GM13976 (cell line): Measurements from ENCODE around the gene STAC2.

Experiments
- DNase-seq: peaks from one replicate; pipeline ENCODE4 v3.0.0; 2012; ENCODE audit warnings: low spot score
- in situ Hi-C: fragments of 300-500 bp; cut with MboI; formaldehyde crosslinking; loops from one replicate; pipeline ENCODE4 v1.12.0; 2022; ENCODE audit warnings: low sequenced_read_pairs, mixed read lengths, inconsistent platforms; ENCODE audit not compliant: unreplicated experiment
- TF ChIP-seq, protein P1 (sequence below): IDR thresholded peaks from 2 replicates; pipeline ENCODE4 v1.5.1; 2012; ENCODE audit warnings: borderline replicate concordance, mild to moderate bottlenecking; ENCODE audit not compliant: insufficient read depth; ENCODE audit errors: extremely low read depth, missing control alignments, control extremely low read depth

Gene STAC2

DNA sequence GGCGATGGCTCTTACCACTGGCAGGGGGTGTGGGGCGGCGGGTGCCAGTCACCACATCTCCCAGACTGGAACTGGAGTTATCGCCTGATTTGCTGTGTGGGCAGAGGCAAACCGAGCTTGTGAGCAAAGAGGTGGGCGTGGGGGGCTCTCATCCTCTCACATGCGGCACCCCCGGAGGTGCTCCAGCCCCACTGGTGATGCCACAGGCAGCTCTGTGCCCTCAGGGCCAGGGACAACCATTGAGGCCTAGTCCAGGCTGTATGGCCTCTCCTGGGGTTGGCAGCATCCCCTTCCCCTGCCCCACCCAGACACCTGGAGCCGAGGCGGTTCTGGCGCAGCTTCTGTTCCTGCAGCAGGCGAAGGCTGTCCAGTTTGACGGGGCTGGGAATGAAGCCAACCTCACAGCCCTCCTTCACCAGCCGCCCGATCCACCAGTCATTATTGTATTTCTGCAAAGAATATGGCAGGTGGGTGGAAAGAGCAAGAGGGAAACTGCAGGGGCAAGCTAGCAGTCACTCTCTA, 39.2 kb downstream of the STAC2 start:
- in situ Hi-C loops = no loop called here
- DNase-seq = no peak
- TF ChIP-seq, protein P1, sequence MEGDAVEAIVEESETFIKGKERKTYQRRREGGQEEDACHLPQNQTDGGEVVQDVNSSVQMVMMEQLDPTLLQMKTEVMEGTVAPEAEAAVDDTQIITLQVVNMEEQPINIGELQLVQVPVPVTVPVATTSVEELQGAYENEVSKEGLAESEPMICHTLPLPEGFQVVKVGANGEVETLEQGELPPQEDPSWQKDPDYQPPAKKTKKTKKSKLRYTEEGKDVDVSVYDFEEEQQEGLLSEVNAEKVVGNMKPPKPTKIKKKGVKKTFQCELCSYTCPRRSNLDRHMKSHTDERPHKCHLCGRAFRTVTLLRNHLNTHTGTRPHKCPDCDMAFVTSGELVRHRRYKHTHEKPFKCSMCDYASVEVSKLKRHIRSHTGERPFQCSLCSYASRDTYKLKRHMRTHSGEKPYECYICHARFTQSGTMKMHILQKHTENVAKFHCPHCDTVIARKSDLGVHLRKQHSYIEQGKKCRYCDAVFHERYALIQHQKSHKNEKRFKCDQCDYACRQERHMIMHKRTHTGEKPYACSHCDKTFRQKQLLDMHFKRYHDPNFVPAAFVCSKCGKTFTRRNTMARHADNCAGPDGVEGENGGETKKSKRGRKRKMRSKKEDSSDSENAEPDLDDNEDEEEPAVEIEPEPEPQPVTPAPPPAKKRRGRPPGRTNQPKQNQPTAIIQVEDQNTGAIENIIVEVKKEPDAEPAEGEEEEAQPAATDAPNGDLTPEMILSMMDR = no peak

DNA sequence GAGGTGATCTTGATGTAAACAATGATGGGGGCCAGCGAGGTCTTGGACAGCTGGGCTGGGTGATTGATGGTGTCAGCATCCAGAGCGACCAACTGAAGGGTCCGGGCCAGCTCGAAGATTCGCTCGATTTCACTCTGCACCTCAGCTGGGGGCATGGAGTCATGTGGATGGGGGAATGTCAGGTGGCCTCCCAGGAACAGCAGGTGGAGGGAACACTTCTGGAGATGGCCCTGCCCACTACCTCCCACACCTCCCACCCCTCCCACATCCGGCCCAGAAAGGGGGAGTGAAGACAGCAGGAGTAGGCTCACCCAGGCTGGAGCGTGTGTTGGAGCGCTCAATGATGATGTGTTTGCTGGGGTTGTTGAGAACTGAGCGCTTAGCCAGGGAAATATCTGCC, 42.0 kb downstream of the STAC2 start:
- no peak for DNase-seq
- TF ChIP-seq, protein P1 = no peak
- in situ Hi-C loops = no loop called here

DNA sequence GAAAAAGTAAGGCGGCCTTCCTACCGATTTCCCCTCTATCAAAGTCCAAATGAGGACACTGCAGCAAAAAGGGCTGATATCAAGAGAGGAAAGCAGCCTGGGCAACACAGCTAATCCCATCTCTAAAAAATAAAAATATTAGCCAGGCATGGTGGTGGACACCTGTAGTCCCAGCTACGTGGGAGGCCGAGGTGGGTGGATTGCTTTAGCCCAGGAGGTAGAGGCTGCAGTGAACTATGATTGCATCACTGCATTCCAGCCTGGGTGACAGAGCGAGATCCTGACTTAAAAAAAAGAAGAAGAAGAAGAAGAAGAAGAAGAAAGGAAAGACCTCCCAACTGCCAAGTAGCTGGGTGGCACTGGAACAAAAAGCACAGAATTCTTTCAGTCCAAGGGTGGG, 42.7 kb downstream of the STAC2 start:
- TF ChIP-seq, protein P1 = no peak
- in situ Hi-C loops = no loop called here
- no peak for DNase-seq

DNA sequence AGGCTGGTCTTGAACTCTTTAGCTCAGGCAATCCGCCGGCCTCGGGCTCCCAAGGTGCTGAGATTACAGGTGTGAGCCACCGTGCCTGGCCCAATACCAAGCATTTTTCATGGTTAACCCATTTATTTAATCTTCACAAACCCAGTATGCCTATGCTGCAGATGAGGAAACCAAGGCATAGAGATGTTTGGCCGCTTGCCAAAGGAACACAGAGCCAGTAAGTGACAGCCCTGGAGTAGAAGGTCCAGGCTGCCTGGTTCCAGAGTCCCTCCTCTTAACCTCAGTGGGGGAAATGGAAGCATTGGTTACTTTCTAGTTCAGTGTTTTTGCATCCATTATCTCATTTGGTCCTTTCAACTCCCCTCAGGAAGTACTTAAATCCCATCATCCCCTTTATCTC, 44.4 kb downstream of the STAC2 start:
- TF ChIP-seq, protein P1 = no peak
- in situ Hi-C loops = no loop called here

DNA sequence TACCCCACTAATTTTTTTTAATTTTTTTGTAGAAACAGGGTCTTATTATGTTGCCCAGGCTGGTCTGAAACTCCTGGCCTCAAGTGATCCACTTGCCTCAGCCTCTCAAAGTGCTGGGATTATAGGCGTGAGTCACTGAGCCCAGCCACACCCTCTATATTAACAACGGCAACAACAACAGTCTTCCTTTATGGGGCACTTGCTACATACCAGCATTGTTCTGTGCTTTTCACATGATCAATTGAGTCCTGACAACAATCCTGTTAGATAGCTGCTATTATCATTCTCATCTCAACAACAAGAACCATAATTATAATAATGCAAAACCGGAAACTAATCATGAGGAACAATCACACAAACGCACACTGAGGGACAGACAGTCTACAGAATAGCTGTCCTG, 47.2 kb downstream of the STAC2 start:
- in situ Hi-C loops = no loop called here
- TF ChIP-seq, protein P1 = no peak
- DNase-seq = no peak

More for the DNA sequence above, 44.4 kb downstream of the STAC2 start:
- no peak for DNase-seq

DNA sequence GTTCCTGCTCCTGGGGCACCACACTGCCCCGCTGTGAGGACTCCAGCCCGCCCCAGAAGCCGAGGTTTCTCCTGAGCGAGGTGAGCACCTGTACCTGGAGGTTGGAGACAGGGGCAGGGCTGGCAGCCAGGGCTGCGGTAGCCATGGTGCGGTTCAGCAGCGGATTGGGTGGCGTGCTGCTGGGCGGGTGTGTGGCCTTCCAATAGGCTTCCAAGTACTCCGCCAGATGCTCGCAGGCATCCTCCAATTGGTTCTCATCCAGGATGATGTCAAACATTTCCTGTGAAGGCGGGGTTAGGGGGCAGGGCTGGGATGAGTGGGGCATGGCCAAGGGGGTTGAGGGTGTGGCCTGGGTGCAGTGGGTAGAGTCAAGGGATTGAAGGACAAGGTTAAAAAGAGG, 48.5 kb downstream of the STAC2 start:
- in situ Hi-C loops = no loop called here
- DNase-seq = no peak

More for the DNA sequence above, 48.5 kb downstream of the STAC2 start:
- TF ChIP-seq, protein P1 = no peak
